Left lung (tissue), 10 donors: Measurements from ENCODE around the gene UBR4. TPM values are rescaled to one million over a fixed set of nuclear protein-coding genes. Genes with fewer than 3 reads are reported as not detected.

Source experiments
- ATAC-seq: fragments of 200-7000 bp; cut with Tn5 transposase; one replicate; pipeline ENCODE4 v1.9.1; 2020; ENCODE audit warnings: moderate library complexity
- DNase-seq, 4 donors: peaks; one replicate each; pipeline ENCODE4 v3.0.0-alpha.2; 2013 to 2020
- H3K27ac ChIP-seq, 2 donors: fragments of 200-600 bp; sonication (generic) in 1 of 2; one replicate each; pipeline versions ENCODE4 v1.5.0 to v1.8.0; 2020 to 2021
- H3K27me3 ChIP-seq, 2 donors: fragments of 200-600 bp; sonication (generic) in 1 of 2; one replicate each; pipeline versions ENCODE4 v1.5.0 to v1.8.0; 2020 to 2021
- H3K36me3 ChIP-seq, 2 donors: fragments of 200-600 bp; sonication (generic) in 1 of 2; one replicate each; pipeline versions ENCODE4 v1.5.0 to v1.8.0; 2020 to 2021
- H3K4me1 ChIP-seq, 2 donors: fragments of 200-600 bp; one replicate each; pipeline ENCODE4 v1.8.0; 2021
- H3K4me3 ChIP-seq, 2 donors: fragments of 200-600 bp; sonication (generic) in 1 of 2; one replicate each; pipeline versions ENCODE4 v1.5.0 to v1.8.0; 2020 to 2021; ENCODE audit warnings: mild to moderate bottlenecking in 1 of 2
- H3K9me3 ChIP-seq, 2 donors: fragments of 200-600 bp; sonication (generic) in 1 of 2; one replicate each; pipeline versions ENCODE4 v1.5.0 to v1.8.0; 2020 to 2021
- intact Hi-C, 2 donors: fragments of 100-400 bp; cut with DNase I; formaldehyde crosslinking; loops; one replicate each; pipeline versions ENCODE4 v1.11.2 to v1.14.2; 2022
- polyA plus RNA-seq, 6 donors: library from polyadenylated mRNA; unstranded; fragments of 120-200 nt; gene quantifications; one replicate each; pipeline ENCODE4 v1.2.1, GENCODE V29; 2013; ENCODE audit not compliant: insufficient read length in 6 of 6
- total RNA-seq, 2 donors: library from RNA; stranded (reverse); fragmentation: NEBNext Ultra II Directional; extraction: Animal tissue kit (Norgen Biotek cat#: 25700); gene quantifications; one replicate each; pipeline ENCODE4 v1.2.1, GENCODE V29; 2021
- TF ChIP-seq, protein P1 (sequence below), 2 donors: fragments of 200-600 bp; sonication (generic) in 1 of 2; IDR thresholded peaks; one replicate each; pipeline versions ENCODE4 v1.5.0 to v1.8.0; 2021; ENCODE audit warnings: antibody characterized with exemption in 2 of 2
- donor health status: DM: no; HTN: yes; CAD: no.
- donor health status: DM: no; HTN: no; CAD: no.

Gene UBR4
- total and polyA plus RNA-seq, 8 donors = 95.9 to 130 (median 109) TPM

DNA sequence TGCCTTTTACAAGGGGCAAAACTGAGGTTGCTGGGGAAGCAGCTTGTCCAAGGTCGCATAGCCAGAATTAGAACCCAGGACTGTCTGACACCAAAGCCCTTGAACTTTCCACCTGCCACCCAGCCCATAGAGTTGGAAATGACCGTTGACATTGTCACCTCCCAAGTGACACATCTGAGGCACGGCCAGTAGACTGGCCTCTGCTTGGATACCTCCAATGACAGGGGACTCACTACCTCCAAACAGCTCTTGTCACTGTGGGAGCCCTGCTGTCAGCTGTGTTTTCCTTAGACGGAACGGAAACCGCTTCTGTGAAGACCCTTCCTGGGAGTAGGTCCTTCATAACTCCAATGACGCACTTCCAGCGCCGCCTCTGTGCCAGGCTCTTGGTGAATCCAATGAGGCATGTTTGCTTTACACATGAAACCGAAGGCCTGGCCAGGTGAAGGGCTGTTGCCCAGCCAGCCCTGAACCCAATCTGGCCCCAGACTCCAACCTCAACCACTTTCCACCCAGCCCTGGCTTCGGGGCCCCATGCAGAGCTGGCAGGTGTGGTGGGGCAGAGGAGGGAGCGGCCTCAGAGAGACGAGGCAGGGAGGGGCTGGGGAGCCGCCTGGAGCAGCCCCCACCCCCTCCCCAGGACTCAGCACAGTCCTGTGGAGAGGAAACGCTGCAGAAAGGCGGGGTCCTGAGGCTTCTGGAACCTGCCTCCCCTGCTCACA is 144.4 kb downstream of the UBR4 start:
- DNase-seq = peak in 1 of 4 donors; percentile 51
- peaks cover 4 to 16% of the 10 kb centered on the region in 2 donors for H3K4me1 ChIP-seq
- no peaks in the 10 kb centered on the region for H3K9me3 ChIP-seq
- TF ChIP-seq, protein P1, sequence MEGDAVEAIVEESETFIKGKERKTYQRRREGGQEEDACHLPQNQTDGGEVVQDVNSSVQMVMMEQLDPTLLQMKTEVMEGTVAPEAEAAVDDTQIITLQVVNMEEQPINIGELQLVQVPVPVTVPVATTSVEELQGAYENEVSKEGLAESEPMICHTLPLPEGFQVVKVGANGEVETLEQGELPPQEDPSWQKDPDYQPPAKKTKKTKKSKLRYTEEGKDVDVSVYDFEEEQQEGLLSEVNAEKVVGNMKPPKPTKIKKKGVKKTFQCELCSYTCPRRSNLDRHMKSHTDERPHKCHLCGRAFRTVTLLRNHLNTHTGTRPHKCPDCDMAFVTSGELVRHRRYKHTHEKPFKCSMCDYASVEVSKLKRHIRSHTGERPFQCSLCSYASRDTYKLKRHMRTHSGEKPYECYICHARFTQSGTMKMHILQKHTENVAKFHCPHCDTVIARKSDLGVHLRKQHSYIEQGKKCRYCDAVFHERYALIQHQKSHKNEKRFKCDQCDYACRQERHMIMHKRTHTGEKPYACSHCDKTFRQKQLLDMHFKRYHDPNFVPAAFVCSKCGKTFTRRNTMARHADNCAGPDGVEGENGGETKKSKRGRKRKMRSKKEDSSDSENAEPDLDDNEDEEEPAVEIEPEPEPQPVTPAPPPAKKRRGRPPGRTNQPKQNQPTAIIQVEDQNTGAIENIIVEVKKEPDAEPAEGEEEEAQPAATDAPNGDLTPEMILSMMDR (IDR thresholded peaks at IDR 0.05) = no peak
- no peak overlapping the region for H3K4me3 ChIP-seq
- H3K27me3 ChIP-seq = no peaks in the 10 kb centered on the region
- intact Hi-C loops = no loop called here
- no peaks in the 10 kb centered on the region for H3K36me3 ChIP-seq
- H3K27ac ChIP-seq = peak overlapping the region; percentile 33 to 41
- ATAC-seq = peak; percentile 56

DNA sequence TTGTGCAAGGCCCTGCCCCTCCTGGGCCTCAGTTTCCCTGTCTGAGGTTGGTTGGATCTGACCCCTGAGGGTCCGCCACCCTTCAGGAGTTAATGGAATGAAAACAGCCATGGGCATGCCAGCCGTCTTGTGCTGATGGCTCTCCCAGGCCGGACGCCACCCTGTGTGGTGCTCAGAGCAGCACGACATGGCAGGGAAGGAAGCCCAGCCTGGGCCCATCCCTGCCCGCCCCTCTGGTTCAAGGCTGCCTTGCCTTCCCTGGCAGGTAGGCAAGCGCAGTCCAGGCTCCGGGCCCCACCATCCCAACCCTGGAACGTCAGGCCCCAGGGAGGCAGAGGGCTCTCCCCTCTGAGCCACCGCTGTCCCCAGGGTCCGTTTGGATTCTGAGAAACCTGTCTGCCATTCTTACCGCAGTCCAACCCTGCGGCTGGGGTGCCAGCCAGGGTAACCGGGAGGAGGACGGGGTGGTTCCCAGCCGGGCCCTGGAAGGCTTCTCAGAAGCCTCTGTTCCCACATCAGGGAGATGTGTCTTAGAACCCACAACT is 145.1 kb downstream of the UBR4 start:
- Histone ChIP-seq H3K9me3 (no peaks in the 10 kb centered on the region), H3K27ac (no peak overlapping the region), H3K36me3 (no peaks in the 10 kb centered on the region), H3K4me3 (no peak overlapping the region), H3K27me3 (no peaks in the 10 kb centered on the region), H3K4me1 (peaks cover 4 to 16% of the 10 kb centered on the region in 2 donors)
- TF ChIP-seq, protein P1 (IDR thresholded peaks at IDR 0.05) = no peak
- intact Hi-C loops = no loop called here
- ATAC-seq = no peak
- no peak for DNase-seq

DNA sequence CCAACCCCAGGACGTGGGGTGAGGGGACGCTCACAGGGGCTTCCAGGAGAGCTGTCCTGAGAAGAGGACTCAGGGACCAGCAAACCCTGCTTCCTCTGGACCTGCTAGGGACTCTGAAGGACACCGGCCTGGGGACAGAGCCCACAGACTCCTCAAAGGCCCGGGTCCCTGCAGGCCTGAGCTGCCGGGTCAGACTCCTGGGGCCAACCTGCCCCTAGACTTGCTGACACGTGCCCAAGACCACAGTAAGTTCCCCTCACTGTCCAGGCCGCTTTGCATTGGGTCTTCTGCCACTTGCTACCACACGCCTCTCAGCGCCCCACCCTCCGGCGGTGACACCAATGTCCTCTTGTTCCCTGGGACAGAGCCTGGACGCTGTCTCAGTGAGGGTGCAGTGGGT is 146.9 kb downstream of the UBR4 start:
- TF ChIP-seq, protein P1 (IDR thresholded peaks at IDR 0.05) = no peak
- intact Hi-C loops = no loop called here
- H3K27me3 ChIP-seq = peaks cover 0 to 9% of the 10 kb centered on the region in 2 donors
- H3K27ac ChIP-seq = no peak overlapping the region
- no peaks in the 10 kb centered on the region for H3K9me3 ChIP-seq
- H3K36me3 ChIP-seq = no peaks in the 10 kb centered on the region
- DNase-seq (no peak), ATAC-seq (no peak)
- no peak overlapping the region for H3K4me3 ChIP-seq
- peaks cover 4 to 14% of the 10 kb centered on the region in 2 donors for H3K4me1 ChIP-seq

DNA sequence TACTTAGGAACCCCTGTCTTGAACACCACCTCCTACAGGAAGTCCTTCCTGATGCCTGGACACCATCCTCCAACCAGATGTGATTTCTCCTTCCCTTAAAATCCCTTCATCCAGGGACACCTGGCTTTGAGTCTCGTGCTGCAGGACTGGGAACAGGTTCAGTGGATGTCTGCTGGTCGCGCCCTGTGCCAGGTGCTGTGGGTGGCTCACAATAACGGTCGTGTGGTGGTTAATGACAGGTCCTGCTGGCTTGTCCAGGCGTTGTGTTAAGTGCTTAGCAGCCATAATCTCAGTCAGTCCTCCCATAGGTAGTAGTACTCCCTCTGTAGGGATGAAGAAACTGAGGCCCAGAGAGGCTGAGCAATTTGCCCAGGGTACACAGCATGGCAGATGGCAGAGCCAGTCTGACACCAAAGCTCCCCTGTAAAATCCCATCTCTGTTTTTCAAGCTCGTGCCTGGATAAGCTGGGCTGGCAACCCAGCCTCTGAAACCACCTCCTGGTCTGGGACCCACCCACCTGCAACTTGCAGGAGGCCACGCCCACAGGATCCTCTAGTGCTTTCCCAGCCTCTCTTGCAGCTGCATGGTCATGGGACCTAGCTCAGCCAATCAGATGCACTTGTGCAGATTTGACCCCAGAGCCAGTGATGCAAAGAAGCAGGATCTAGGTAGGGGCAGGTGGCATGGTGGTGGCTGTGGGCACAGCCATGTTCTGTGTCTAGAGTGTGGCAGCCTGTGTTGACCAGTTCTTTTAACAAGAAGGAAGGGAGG is 147.6 kb downstream of the UBR4 start:
- Histone ChIP-seq H3K4me1 (peaks cover 4 to 7% of the 10 kb centered on the region in 2 donors), H3K9me3 (no peaks in the 10 kb centered on the region), H3K27ac (no peak overlapping the region), H3K4me3 (no peak overlapping the region), H3K27me3 (peaks cover 0 to 15% of the 10 kb centered on the region in 2 donors), H3K36me3 (no peaks in the 10 kb centered on the region)
- DNase-seq (no peak), ATAC-seq (no peak)
- TF ChIP-seq, protein P1 (IDR thresholded peaks at IDR 0.05) = no peak
- intact Hi-C loops = no loop called here

DNA sequence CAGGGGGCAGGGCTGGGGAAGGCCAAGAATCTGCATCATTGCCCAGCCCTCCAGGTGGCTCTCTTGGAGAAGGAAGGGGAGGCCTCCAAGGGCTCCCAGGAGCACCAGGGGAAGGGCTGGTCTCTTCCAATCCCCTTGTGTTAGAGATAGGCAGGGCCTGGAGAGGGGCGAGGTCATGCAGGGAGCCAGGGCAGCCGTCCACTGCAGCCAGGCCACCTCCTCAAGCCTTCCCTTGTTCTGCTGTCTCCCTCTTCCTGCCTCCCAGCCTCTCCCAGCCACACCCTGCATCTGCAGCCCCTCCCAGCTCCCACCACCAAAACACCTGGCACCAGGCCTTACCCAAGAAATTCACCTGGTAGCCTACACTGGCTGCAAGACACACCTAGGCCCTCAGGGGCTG is 148.3 kb downstream of the UBR4 start:
- Histone ChIP-seq H3K27ac (no peak overlapping the region), H3K4me1 (peaks cover 0 to under 1% of the 10 kb centered on the region in 2 donors), H3K36me3 (no peaks in the 10 kb centered on the region), H3K27me3 (peaks cover 0 to 22% of the 10 kb centered on the region in 2 donors), H3K9me3 (no peaks in the 10 kb centered on the region), H3K4me3 (no peak overlapping the region)
- DNase-seq (no peak), ATAC-seq (no peak)
- TF ChIP-seq, protein P1 (IDR thresholded peaks at IDR 0.05) = no peak
- intact Hi-C loops = no loop called here
